ENCODE results near the gene SLC35B1.

The SLC35B1 gene

GRCh38 chr17:49664706-49665211, 43.0 kb downstream of the SLC35B1 start:
- DNase-seq (ENCODE audit: extremely low read depth, low read depth): no peak
- TF ChIP-seq CTCF (IDR thresholded peaks at IDR 0.05; ENCODE audit: low read depth, low read length): no peak

DNA sequence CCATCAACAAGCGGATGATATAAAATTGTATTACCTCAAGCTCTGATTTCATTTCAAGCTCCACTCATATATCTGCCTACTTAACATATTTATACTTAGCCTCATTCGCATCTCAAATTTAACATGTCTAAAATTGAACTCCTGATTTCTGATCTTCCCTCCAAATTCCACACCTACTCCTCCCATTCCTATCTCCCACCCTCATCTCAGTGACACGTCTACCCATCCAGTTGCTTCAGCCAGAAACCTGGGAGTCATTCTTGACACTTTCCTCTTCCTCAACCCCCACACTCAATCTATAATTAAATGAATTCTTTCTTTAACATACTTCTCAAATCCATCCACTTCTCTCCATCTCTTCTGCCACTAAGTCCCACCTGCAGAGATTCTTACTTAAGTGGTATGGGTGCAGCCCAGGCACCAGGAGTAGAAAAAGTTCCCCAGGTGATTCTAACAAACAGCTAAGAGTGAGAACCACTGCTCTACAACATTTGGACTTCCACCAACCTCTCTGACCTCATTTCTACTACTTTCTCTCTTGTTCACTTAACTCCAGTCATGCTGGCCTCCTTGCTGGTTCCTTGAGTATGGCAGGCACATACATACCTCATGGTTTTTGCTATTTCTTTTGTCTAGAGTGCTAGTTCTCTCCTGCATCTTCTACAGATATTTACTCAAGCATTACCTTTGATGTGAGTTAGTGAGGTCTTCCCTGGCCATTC, 47.9 kb downstream of the SLC35B1 start:
- DNase-seq (ENCODE audit: extremely low read depth, low read depth): no peak
- no peak for TF ChIP-seq CTCF (IDR thresholded peaks at IDR 0.05; ENCODE audit: low read depth, low read length)

- no peak for TF ChIP-seq CTCF (IDR thresholded peaks at IDR 0.05; ENCODE audit: low read depth, low read length)
- DNase-seq (ENCODE audit: extremely low read depth, low read depth): no peak
These were observed 51.5 kb downstream of the SLC35B1 start for GRCh38 chr17:49656247-49656646.
